ENCODE results near the gene KMT2A. TPM values are rescaled to one million over a fixed set of nuclear protein-coding genes. Genes with fewer than 3 reads are reported as not detected.

KMT2A gene
- total RNA-seq = 14.0 and 20.6 TPM in 2 replicates

GRCh38 chr11:118435893-118436624 is at the start of gene KMT2A:
KMT2A (plus strand) TSS chr11:118436492; CDS start chr11:118436513, 21 bp downstream.
- FAIRE-seq (no peak), DNase-seq (ENCODE audit: low read depth) (peak; percentile 76)
- Histone ChIP-seq H3K27me3 (ENCODE audit: control insufficient read depth, insufficient read depth, low read length) (no peaks in the 10 kb centered on the region), H3K4me3 (ENCODE audit: low read depth, low read length) (peak within 1 kb of the TSS; percentile 86), H3K36me3 (ENCODE audit: control insufficient read depth, insufficient read depth, low read length) (no peaks in the 10 kb centered on the region)
- no peak for TF ChIP-seq CTCF (IDR thresholded peaks at IDR 0.05; ENCODE audit: insufficient read depth, low read length, severe bottlenecking)

- DNase-seq (ENCODE audit: low read depth) (no peak), FAIRE-seq (no peak)
- TF ChIP-seq CTCF (IDR thresholded peaks at IDR 0.05; ENCODE audit: insufficient read depth, low read length, severe bottlenecking) = no peak
- Histone ChIP-seq H3K27me3 (ENCODE audit: control insufficient read depth, insufficient read depth, low read length) (no peaks in the 10 kb centered on the region), H3K36me3 (ENCODE audit: control insufficient read depth, insufficient read depth, low read length) (peaks cover 8% of the 10 kb centered on the region), H3K4me3 (ENCODE audit: low read depth, low read length) (no peak overlapping the region)
Measured at GRCh38 chr11:118396097-118396501, 40.2 kb upstream of the KMT2A start.

GRCh38 chr11:118397448-118397847 is 38.8 kb upstream of the KMT2A start:
- Histone ChIP-seq H3K4me3 (ENCODE audit: low read depth, low read length) (no peak overlapping the region), H3K27me3 (ENCODE audit: control insufficient read depth, insufficient read depth, low read length) (no peaks in the 10 kb centered on the region), H3K36me3 (ENCODE audit: control insufficient read depth, insufficient read depth, low read length) (peaks cover 8% of the 10 kb centered on the region)
- no peak for DNase-seq (ENCODE audit: low read depth)
- TF ChIP-seq CTCF (IDR thresholded peaks at IDR 0.05; ENCODE audit: insufficient read depth, low read length, severe bottlenecking) = no peak
- FAIRE-seq = no peak

GRCh38 chr11:118398791-118399559 is 37.3 kb upstream of the KMT2A start:
- FAIRE-seq (no peak), DNase-seq (ENCODE audit: low read depth) (peak; percentile 46)
- H3K4me3 ChIP-seq (ENCODE audit: low read depth, low read length) = no peak overlapping the region
- peaks cover 7% of the 10 kb centered on the region for H3K36me3 ChIP-seq (ENCODE audit: control insufficient read depth, insufficient read depth, low read length)
- no peak for TF ChIP-seq CTCF (IDR thresholded peaks at IDR 0.05; ENCODE audit: insufficient read depth, low read length, severe bottlenecking)
- no peaks in the 10 kb centered on the region for H3K27me3 ChIP-seq (ENCODE audit: control insufficient read depth, insufficient read depth, low read length)

GRCh38 chr11:118401151-118401879 is 35.0 kb upstream of the KMT2A start, which contains the start of gene ATP5MG:
ATP5MG (plus strand) TSS chr11:118401606; CDS start chr11:118401666, 60 bp downstream.
- FAIRE-seq = no peak
- TF ChIP-seq CTCF (IDR thresholded peaks at IDR 0.05; ENCODE audit: insufficient read depth, low read length, severe bottlenecking) = peak; percentile 25
- Histone ChIP-seq H3K4me3 (ENCODE audit: low read depth, low read length) (peak within 1 kb of the TSS; percentile 90), H3K27me3 (ENCODE audit: control insufficient read depth, insufficient read depth, low read length) (no peaks in the 10 kb centered on the region), H3K36me3 (ENCODE audit: control insufficient read depth, insufficient read depth, low read length) (peaks cover 2% of the 10 kb centered on the region)
- peak; percentile 79 for DNase-seq (ENCODE audit: low read depth)

Data from bronchial epithelial cell (primary cell).